ENCODE data around the gene RAB11FIP4.

RAB11FIP4 gene

DNA sequence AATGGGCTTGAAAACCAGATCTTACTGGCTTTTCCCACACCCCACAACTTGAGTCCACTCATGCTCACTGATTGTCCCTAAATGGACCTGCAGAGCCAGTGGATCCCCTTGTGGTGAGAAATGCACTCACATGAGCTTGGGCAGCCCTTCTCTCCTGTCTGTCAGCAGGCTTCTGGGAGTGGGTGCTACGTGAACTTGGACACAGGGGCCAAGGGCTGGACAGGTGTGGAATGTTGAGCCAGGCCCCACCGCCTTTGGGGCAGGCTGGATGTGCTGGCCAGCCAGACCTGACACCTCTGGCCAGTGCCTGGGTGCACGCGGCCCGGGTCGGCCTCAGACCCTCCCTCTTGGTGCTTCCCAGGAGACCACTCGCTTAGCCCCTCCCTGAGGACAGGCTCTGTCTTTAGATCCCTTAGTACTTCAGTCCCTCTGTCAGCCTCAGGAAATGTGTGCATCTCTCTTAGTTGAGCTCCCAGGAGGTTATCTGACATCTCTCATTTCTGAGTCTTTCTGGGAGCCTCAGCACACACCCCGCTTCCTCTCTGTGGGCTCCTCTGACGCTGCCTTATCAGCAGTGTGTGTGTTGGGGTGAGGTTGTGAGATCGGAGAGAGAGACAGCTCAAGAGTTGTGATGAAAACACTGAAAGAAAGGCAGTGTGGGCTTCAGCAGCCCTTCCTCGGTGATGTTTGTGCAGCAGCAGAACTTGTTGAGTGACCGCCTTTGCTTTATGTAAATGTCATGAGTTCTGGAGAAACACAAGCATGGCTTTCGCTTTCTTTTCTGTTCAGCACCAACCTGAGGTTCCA lies 117.0 kb downstream of the RAB11FIP4 start:
- no peak for DNase-seq

DNA sequence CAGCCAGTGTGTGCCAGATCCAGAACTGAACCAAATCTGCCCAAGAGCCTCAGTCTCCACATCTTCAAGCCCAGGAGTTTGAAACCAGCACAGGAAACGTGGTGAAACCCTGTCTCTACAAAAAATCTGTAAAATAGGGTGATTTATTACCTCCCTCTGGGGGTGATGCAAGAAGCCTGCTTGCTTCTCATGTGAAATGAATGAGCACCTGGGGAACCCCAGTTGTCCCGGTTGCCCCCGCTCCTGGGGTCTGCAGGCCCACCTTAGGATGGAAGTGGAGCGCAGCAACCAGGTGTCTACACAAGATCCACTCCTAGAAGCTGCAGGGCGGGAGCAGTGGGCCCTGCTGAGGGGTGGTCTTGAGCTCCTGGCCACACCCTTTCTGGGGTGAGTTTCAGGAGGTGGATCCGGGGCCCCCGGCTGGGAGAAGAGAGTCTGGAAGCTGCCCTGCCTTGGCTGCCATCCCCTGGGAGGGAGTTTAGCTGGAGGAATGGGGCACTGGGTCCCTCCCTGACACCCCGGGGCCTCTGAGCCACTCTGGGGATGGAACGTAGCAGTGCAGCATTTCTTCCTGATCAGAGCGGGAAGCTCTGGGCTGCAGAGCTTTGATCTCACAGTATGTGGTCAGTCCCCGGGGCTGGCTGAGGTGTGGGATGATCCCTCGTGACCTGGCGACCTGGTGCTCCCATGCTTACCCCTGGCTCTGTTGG lies 117.8 kb downstream of the RAB11FIP4 start:
- no peak for DNase-seq

DNA sequence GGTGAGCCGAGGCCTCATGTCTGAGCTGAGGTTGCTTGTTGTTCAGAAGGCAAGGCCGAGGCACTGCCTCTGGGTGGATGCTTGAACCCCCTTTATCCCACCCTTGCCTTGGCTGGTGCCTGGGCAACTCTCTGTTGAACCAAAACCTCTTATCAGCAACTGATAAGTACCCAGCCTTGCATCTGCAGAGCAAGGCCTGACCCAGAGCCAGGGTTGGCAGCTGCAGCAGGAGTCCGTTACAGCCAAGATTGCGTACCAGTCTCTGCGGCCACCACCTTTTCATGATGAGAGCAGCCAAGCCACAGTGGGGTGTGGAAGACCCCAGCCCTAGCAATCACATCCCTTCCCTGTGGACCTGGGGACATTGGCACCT lies 118.3 kb downstream of the RAB11FIP4 start:
- DNase-seq, result no peak

DNA sequence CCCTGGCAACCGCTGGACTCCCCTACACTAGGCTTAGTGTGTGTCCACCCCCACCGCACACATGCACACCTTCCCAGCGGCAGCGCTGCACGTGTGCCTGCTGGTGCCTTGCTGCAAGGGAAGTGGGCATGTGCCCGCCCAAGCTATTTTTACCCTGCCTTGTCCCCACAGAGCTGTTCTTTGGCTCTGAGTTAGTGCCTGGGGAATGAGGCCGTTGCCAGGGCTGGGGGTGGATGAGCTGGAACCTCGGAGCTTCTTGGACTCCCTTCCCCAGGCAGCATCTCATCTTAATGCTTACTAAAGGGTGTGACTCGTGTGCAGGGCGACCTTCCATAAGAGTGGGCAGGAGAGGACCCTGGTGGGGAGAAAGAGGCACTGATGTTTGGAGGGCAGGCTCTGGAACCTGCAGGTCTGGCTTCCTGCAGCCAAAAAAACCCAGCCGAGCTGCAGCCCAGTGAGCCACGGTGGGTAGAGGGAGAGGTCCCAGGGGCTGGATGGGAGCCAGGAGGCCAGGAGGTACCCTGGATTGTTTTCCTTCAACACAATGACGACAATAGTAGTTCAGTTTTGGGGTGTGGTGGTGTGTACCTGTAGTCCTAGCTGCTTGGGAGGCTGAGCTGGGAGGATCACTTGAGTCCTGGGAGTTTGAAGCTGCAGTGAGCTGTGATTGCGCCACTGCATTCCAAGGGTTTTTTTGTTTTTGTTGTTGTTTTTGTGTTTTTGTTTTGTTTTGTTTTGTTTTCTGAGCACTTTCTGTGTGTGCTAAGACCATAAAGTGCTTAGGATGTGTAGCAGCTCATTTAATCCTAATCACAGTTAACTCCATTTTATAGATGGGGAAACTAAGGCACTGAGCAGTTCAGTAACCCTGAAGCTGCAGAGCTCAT lies 119.1 kb downstream of the RAB11FIP4 start:
- no peak for DNase-seq

DNA sequence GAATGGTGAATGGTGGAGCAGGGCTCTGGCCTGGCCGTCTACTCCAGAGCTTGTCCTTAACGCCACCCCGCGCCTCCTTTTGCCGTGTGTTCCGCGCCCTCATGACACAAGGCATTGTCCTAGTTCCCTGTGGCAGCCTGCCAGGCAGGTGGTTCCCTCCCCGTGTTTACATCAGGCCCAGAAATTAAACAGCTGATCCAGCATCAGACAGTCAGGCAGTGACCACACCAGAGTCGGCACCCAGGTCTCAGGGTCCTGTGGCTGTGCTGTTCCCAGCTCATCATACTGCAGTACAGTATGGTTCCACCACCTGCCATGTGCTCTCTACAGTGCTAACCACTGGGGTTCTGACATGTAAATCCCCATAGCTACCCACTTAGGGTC lies 119.7 kb downstream of the RAB11FIP4 start:
- no peak for DNase-seq

DNA sequence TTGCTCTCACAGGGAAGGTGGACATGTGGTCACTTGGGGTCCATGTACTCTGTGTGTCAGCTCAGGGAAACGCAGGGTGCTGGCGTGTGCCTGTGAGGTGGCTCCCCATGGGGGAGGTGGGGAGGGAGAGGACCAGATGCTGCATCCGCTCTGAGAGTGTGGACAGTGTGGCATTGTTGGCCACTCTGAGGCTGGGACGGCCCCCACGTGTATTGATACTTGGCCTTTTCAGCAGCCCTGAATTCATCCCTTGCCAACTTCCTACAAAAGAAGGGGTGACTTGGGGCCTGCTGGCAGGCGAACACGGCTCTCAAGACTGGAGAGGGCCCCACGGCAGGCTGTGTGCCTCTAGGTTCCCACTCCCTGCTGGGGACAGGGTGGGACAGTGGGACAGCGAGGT lies 120.1 kb downstream of the RAB11FIP4 start:
- DNase-seq, result no peak

DNA sequence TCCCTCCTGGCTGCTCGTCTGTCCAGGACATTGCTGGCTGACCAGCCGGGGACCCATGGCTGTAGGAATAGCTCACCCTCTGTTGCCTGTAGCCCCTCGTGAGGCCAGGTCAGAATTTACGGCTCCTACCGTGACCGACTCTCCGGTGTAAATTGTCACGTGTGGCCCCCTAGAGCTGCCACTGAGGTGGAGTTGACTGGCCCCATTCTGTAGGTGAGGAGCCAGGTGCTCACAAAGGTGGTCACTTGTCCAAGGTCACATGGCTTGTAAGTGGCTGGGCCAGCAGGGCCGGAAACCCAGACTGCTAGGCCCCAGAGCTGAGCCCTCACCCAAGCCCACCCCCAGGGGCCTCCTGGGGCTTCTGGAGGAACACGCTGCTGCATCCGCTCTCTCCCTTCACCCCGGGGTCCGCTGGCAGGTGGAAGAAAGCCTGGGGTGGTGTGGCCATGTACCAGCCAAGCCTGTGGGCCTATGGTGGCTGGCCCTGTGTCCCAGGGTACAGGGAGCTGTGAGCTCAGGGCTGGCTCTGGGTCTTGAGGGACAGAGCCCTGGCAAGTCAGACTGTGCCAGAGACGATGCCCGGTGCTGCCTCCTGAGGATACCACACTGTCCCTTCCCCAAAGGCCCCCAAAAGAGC lies 120.7 kb downstream of the RAB11FIP4 start:
- DNase-seq, result no peak

DNA sequence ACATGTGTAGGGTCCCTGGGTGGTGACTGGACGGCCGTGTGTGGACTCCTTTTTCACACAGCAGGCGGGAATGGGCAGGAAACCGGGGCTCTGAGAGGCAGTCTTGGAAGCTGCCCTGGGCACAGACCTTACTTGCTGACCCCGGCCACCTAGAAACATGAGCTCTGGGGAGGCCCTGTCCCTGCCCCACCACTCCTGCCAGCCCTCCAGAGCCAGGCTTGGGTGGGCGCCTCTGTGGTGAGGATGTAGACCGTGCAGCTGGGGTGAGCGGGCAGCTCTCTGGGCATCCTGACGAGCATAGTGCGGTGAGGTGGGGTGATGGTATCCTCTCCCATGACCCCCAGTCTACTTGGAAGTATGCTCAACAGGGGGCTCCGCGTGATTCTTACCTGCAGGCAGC lies 121.3 kb downstream of the RAB11FIP4 start:
- DNase-seq, result no peak

DNA sequence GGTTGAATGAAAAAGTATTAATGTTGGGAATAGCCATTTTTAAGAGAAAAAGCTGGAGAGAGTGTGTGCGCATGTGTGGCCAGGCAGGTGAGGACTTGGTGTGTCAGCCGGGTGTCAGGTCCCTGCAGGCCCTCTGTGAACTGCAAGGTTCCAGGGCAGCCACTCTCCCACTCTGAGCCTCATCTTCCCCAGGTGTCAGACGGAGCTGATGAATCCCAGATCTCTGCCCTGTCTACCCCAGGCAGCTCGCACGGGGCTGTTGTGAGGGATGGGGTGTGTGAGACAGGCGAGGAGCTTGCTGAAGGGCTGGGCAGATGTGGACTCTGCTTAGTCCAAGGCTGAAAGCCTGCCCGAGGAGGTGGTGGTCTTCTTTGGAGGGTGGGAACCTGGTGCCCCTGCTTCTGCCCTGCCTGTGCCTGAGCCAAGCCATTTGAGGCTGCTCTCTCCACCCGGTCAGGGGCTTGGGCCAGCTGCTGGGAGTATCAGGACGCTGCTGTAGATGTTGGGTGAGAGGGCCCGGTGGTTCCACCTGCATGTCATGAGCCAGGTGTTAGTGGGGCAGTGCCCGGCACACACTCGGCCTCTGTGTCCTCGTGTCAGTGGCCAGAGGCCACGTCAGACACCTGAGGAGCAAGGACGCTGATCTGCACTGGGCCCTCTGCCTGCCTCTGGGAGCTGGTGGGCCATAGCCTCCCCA lies 122.4 kb downstream of the RAB11FIP4 start:
- no peak for DNase-seq

DNA sequence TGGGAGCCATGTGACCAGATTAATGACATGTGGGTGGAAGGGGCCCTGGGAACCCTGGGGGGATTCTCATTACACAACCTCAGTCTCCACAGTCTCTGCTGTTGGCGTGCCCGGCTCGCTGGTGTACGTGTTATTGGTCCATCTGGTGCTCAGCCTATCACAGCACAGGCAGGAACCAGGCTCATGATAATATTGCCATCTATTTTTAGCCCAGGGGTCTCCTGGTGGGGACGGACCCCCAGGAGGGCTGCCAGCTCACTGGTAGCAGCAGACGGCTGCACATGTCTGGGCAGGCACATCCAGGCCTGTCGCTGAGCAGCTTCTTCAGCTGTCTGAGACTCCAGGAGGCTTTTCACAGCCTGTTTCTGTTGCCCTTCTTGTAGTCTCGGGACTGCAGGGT lies 123.8 kb downstream of the RAB11FIP4 start:
- no peak for DNase-seq

DNA sequence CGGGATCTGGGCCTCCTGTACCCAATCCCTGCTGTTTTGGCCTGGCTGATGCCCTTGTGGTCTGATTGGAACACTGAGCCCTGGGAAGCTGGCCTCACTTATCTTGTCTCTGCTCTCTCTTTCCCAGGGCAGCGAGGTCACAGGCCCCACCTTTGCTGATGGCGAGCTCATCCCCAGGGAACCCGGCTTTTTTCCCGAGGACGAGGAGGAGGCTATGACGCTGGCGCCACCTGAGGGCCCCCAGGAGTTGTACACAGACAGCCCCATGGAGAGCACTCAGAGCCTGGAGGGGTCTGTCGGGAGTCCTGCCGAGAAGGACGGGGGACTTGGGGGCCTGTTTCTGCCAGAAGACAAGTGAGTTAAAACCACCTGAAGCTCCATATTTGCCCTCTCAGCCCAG lies 126.0 kb downstream of the RAB11FIP4 start:
- no peak for DNase-seq

DNA sequence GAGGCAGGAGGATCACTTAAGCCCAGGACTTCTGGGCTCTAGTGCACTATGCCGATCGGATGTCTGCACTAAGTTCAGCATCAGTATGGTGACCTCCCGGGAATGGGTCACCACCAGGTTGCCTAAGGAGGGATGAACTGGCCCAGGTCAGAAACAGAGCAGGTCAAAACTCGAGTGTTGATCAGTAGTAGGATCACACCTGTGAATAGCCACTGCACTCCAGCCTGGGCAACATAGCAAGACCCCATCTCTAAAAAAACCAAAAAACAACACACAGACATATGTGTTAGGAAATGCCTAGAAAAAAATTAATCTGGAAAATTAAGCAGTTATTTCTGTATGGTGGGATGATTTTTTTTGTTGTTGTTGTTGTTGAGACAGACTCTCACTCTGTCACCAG lies 127.0 kb downstream of the RAB11FIP4 start:
- no peak for DNase-seq

DNA sequence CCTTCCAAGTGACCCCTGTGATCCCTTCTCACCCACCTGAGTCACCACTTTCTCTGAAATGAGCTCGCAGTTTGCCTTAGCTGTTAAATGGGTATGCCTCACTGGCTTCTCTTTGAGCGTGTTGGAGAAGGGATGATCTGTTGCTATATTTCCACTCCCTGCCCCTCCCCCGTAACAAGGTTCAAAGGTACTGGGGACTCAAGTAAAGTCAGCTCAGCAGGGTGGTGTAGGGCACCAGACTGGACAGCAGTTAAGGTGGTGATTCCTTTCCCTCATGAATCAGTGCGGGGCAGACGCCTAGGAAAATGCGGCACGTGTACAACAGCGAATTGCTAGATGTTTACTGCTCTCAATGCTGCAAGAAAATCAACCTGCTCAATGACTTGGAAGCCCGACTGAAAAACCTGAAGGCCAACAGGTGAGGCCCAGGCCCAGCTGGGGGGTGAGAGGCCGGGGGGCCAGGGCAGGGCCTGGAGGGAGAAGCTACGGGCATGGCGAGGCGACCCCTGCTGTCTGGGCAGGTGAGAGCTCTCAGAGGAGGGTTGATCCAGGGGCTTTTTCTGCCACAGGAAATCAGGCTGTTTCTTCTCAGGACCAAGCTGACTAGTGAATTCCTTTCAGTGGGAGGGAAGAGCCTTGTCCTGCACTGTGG lies 130.3 kb downstream of the RAB11FIP4 start:
- no peak for DNase-seq

DNA sequence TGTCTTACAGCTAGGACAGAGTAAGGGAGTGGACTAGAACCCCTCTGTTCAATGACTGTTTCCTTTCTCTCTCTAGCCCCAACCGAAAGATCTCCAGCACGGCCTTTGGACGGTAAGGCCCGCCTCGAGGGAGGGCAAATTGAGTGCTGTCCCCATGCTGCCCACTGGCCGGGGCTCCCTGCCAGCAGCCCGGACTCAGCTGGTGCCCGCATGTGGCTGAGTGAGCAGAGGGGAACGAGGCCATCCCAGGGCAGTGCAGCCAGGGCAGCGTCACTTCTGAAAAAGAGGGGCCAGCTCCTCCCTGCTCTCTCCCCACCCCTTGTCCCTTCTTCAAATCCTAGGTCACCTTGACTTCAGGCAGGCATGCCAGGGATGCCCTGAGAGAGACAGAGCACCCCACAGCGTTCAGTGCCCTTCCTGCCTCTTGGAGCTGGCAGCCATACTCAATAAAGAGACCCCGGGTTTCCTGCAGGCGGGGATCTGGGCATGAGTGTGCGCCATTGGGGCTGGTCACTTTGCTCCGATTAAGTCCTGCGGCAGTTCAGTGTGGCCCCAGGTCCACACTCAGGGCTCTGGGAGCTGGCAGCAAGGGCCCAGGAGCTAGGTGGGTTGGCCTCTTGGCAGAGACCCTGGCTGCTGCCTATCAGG lies 130.9 kb downstream of the RAB11FIP4 start:
- no peak for DNase-seq

DNA sequence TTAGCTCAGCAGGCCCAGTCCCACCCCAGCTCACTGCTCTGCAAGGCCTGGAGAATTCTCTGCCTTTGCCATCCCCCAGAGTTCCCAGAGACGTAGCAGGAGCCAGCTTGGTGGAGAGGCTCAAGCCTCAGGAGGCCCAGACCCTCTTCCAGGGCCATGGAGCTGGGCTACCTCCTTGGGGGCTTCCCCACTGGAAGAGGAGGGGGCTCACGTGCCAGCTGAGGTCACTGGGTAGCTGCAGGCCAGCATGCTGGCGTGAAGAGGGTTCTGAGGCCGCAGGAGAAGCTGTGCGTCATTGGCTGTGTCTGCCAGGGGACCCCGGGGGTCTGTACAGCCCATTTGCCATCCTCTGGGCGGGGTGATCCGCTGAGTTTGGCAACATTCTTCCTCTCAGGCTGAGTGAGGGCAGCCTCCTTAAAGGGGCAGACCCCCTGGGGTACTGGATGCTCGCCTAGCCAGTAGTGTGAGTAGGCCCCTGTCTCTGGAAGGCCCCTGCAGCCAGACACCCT lies 131.6 kb downstream of the RAB11FIP4 start:
- DNase-seq, result no peak

DNA sequence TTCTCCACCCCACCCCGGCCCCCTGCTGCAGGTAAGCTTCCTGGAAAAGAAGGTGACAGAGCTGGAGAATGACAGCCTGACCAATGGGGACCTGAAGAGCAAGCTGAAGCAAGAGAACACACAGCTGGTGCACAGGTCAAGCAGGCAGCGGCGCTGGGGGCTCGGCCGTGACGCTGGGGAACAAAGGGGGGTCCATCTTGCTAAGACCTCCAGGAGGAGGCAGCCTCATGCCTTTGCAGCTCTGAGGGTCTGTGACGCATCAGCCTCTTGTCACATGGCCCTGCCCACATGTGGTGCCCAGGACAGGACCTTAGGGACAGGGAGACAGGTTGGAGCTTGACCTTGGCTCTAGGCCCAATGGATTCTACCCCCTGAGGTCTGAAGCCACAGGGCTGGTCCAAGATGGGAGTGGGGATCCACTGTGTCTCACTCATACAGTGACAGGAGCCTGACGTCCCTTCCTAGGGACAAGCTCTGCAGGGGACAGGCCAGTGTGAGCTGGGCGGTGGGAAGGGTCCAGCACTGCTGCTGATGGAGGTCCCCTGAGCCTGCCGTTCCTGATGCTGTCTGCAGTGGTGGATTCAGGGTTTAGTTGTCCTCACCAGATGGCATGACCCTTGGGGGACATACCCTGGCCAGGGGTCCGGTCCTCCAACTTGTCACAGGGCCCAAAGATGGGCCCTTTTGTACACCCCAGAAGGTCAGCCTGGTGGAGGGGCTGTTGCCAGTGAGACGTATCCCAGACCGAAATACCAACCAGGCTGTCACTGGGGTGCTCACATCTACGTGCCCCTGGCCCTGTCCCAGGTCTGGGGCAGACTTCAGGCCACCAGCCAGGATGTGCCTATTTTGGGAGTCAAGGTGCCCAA lies 132.6 kb downstream of the RAB11FIP4 start:
- no peak for DNase-seq

DNA sequence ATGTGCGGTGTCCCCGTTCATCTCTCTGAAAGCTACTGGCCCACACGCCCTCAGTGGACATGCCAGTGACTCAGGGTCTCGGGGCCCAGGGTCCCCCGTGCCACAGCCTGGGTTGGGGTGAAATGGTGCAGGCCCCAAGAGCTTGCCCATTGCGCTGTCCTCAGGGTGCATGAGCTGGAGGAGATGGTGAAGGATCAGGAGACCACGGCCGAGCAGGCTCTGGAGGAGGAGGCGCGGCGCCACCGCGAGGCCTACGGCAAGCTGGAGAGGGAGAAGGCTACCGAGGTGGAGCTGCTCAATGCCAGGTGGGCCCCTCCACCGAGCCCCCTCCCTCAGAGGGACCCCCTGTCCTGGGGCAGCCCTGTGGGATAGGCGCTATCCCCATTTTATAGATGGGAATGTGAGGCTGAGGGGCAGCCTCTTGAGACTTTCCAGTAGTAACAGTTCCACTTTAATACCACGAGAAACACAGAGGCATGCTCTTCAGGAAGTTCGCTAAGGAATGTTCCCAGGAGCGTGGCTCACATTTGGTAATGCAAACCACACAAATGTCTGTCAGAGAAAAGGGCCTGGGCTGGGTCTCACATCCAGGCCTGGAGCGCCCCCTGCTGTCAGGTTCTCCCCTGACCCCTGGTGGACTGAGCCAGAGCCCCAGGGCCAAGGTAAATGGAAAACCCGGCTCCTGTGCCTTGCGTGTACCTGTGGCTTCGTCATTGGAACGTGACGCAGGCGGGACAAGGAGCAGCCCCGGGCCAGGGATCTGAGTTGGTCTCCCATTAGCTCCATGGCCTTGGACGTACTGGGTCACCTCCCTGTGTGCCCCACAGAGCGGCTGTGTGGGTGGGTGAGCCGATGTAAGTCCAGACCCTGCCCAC lies 133.7 kb downstream of the RAB11FIP4 start:
- peak; percentile 88 for DNase-seq

DNA sequence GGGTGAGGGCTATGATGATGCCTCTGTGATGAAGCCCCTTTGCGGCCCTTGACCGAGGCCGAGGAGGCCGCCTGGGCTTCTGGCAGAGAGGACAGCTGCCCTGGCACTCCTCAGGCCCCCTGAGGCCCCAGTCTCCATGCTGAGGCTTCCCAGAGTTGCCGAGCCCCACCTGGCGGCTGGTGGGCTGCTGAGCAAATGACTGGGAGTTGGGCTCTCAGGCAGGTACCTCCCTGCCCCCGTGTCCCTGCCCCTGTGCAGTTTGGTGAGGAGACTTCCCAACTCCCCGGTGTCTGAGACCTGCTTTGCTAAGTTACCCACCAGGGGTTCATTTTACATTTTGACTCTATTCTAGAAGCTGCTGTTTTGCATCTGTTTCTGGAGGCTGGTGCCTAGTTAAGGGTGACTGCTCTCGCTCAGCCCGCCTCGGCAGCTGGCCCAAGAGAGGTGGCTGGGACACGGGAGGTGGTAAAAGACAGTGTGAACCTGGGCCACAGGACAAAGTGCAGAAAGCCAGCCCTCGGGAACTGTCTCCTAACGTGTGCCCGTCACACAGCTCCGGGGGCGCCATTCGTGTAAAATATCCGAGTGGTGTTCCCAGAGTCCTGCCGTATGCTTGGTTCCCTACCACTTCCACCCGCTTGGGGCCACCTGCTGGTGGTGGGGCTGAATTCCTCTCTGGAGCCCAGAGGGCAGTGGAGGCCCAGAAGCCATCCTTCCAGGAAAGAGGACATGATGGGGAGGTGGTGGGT lies 134.5 kb downstream of the RAB11FIP4 start:
- DNase-seq, result no peak

Data from femur (tissue), 1 donor.